H1 (cell line): ENCODE data around the gene NEB. TPM values are rescaled to one million over a fixed set of nuclear protein-coding genes. Genes with fewer than 3 reads are reported as not detected.

ENCODE experiments used
- CTCF ChIA-PET: fragments of 300-600 bp; sonication (Branson Sonifier 250); formaldehyde crosslinking; loops from one replicate; lab custom pipeline; 2021; ENCODE audit not compliant: partially characterized antibody; lab: Charles Lee
- POLR2A ChIA-PET: fragments of 300-600 bp; sonication (Branson Sonifier 250); formaldehyde crosslinking; loops from one replicate; lab custom pipeline; 2021; ENCODE audit warnings: inconsistent platforms; ENCODE audit not compliant: partially characterized antibody; lab: Charles Lee
- DNase-seq, 2 experiments: peaks; one replicate each; pipeline versions ENCODE4 v3.0.0 to v3.0.0-alpha.2; 2010 to 2022; ENCODE audit warnings: low spot score in 2 of 2, low read depth in 1 of 2, mixed read lengths in 1 of 2
- FAIRE-seq: peaks from 2 replicates; lab custom pipeline; 2011; peaks lifted over from hg19 to GRCh38; lab: Jason Lieb, UNC
- H2AFZ ChIP-seq: 2 replicates; pipeline ENCODE4 v1.8.1; 2012; ENCODE audit warnings: low read length, inconsistent platforms
- H2AK5ac ChIP-seq: 2 replicates; pipeline ENCODE4 v1.6.1; 2013; ENCODE audit warnings: low read depth, low read length
- H2BK120ac ChIP-seq: replicated peaks from 2 replicates; pipeline ENCODE3; 2013; ENCODE audit warnings: low read depth, low read length, inconsistent platforms
- H2BK12ac ChIP-seq: 2 replicates; pipeline ENCODE4 v1.6.1; 2013; ENCODE audit warnings: low read depth, low read length
- H2BK15ac ChIP-seq: 2 replicates; pipeline ENCODE4 v1.6.1; 2013; ENCODE audit warnings: low read length
- H2BK20ac ChIP-seq: 2 replicates; pipeline ENCODE4 v1.6.1; 2013; ENCODE audit warnings: low read length
- H2BK5ac ChIP-seq: 2 replicates; pipeline ENCODE4 v1.6.1; 2013; ENCODE audit warnings: low read depth, low read length
- H3K14ac ChIP-seq: 2 replicates; pipeline ENCODE4 v1.6.1; 2013; ENCODE audit warnings: inconsistent platforms; ENCODE audit not compliant: insufficient read length
- H3K18ac ChIP-seq: 2 replicates; pipeline ENCODE4 v1.6.1; 2013; ENCODE audit warnings: low read length; ENCODE audit errors: extremely low read depth
- H3K23ac ChIP-seq: 2 replicates; pipeline ENCODE4 v1.6.1; 2013; ENCODE audit warnings: inconsistent platforms; ENCODE audit not compliant: insufficient read length
- H3K23me2 ChIP-seq: 2 replicates; pipeline ENCODE4 v1.6.1; 2013; ENCODE audit warnings: low read depth, low read length
- H3K27ac ChIP-seq: 2 replicates; pipeline ENCODE4 v1.6.1; 2011; ENCODE audit warnings: low read depth, low read length, inconsistent platforms
- H3K27me3 ChIP-seq, 4 experiments: replicated peaks in 1 of 4; 1 replicate in 1 of 4; 2 replicates in 3 of 4; pipeline versions ENCODE4 v1.6.1 to v1.8.1; 2011 to 2013; ENCODE audit warnings: low read length in 3 of 4, mild to moderate bottlenecking in 3 of 4, inconsistent platforms in 2 of 4, mixed read lengths in 2 of 4, moderate library complexity in 1 of 4; ENCODE audit not compliant: control insufficient read depth in 3 of 4, insufficient read depth in 3 of 4; ENCODE audit errors: extremely low read depth in 1 of 4
- H3K36me3 ChIP-seq, 4 experiments: 2 replicates each; pipeline versions ENCODE4 v1.6.1 to v1.8.1; 2011 to 2013; ENCODE audit warnings: mild to moderate bottlenecking in 4 of 4, low read length in 3 of 4, moderate library complexity in 2 of 4, control low read depth in 1 of 4, inconsistent platforms in 1 of 4; ENCODE audit not compliant: insufficient read depth in 4 of 4, control insufficient read depth in 2 of 4
- H3K4ac ChIP-seq: replicated peaks from 2 replicates; pipeline ENCODE3; 2013; ENCODE audit warnings: low read length, low read depth, mixed read lengths, inconsistent platforms; ENCODE audit not compliant: insufficient read length
- H3K4me1 ChIP-seq, 4 experiments: replicated peaks in 1 of 4; 1 replicate in 1 of 4; 2 replicates in 3 of 4; pipeline versions ENCODE4 v1.6.1 to v1.8.1; 2011 to 2013; ENCODE audit warnings: low read length in 3 of 4, inconsistent platforms in 2 of 4, mixed read lengths in 1 of 4; ENCODE audit not compliant: insufficient read depth in 4 of 4, control insufficient read depth in 3 of 4
- H3K4me2 ChIP-seq, 2 experiments: 2 replicates each; pipeline versions ENCODE4 v1.6.1 to v1.8.1; 2011 to 2013; ENCODE audit warnings: low read depth in 2 of 2, low read length in 2 of 2, control low read depth in 1 of 2, inconsistent platforms in 1 of 2, mild to moderate bottlenecking in 1 of 2; ENCODE audit not compliant: insufficient read depth in 1 of 2
- H3K4me3 ChIP-seq, 4 experiments: fragments of 200-600, 300-600 bp in 1 of 4; sonication (generic), shearing (Covaris generic), sonication (Bioruptor Twin) in 1 of 4; 2 replicates each; pipeline versions ENCODE4 v1.5.1 to v1.8.1; 2011 to 2016; ENCODE audit warnings: low read length in 4 of 4, low read depth in 3 of 4, control low read depth in 2 of 4, inconsistent platforms in 2 of 4, mild to moderate bottlenecking in 2 of 4, mixed read lengths in 1 of 4, moderate library complexity in 1 of 4; ENCODE audit not compliant: insufficient read depth in 2 of 4; ENCODE audit errors: extremely low read depth in 1 of 4
- H3K56ac ChIP-seq: replicated peaks from 2 replicates; pipeline ENCODE3; 2013; ENCODE audit warnings: low read depth, mild to moderate bottlenecking, mixed read lengths, low read length, inconsistent platforms; ENCODE audit not compliant: insufficient read length
- H3K79me1 ChIP-seq: 2 replicates; pipeline ENCODE4 v1.6.1; 2013; ENCODE audit warnings: low read depth, low read length, control low read depth
- H3K79me2 ChIP-seq, 2 experiments: 2 replicates each; pipeline versions ENCODE4 v1.6.1 to v1.8.1; 2012 to 2013; ENCODE audit warnings: low read length in 2 of 2, mild to moderate bottlenecking in 2 of 2, inconsistent platforms in 1 of 2; ENCODE audit not compliant: insufficient read depth in 2 of 2, control insufficient read depth in 1 of 2
- H3K9ac ChIP-seq, 4 experiments: replicated peaks in 1 of 4; 1 replicate in 1 of 4; 2 replicates in 3 of 4; pipeline versions ENCODE4 v1.6.1 to v1.8.1; 2011 to 2013; ENCODE audit warnings: low read depth in 3 of 4, low read length in 3 of 4, control low read depth in 2 of 4, mild to moderate bottlenecking in 2 of 4, moderate library complexity in 2 of 4, inconsistent platforms in 1 of 4; ENCODE audit errors: extremely low read depth in 1 of 4
- H3K9me3 ChIP-seq, 2 experiments: 2 replicates each; pipeline versions ENCODE4 v1.6.1 to v1.8.1; 2012 to 2013; ENCODE audit warnings: mild to moderate bottlenecking in 2 of 2, moderate library complexity in 2 of 2, control low read depth in 1 of 2, inconsistent platforms in 1 of 2, low read depth in 1 of 2, low read length in 1 of 2, mixed read lengths in 1 of 2; ENCODE audit not compliant: insufficient read depth in 2 of 2
- H4K20me1 ChIP-seq, 2 experiments: replicated peaks in 1 of 2; 2 replicates each; pipeline versions ENCODE3 to v1.8.1; 2011 to 2013; ENCODE audit warnings: inconsistent platforms in 2 of 2, low read length in 2 of 2, mild to moderate bottlenecking in 1 of 2; ENCODE audit not compliant: insufficient read depth in 2 of 2, control insufficient read depth in 1 of 2
- H4K5ac ChIP-seq: 2 replicates; pipeline ENCODE4 v1.6.1; 2013; ENCODE audit warnings: low read length, low read depth, mixed read lengths, inconsistent platforms; ENCODE audit not compliant: insufficient read length
- H4K8ac ChIP-seq: 2 replicates; pipeline ENCODE4 v1.8.0; 2013; ENCODE audit warnings: mild to moderate bottlenecking, moderate library complexity, low read length, inconsistent platforms; ENCODE audit not compliant: insufficient read depth; ENCODE audit errors: extremely low read depth
- H4K91ac ChIP-seq: replicated peaks from 2 replicates; pipeline ENCODE3; 2013; ENCODE audit warnings: low read length, mixed read lengths, inconsistent platforms; ENCODE audit not compliant: insufficient read length
- BRCA1 ChIP-seq: IDR thresholded peaks from 2 replicates; pipeline ENCODE4 v1.6.1; 2012; ENCODE audit warnings: low read depth, low read length, improper control_type of control experiment
- CTBP2 ChIP-seq: IDR thresholded peaks from 2 replicates; pipeline ENCODE4 v1.7.0; 2011; ENCODE audit warnings: borderline replicate concordance, mild to moderate bottlenecking, moderate library complexity, mixed read lengths, low read length; ENCODE audit not compliant: insufficient read depth, insufficient read length
- RAD21 ChIP-seq, 2 experiments: IDR thresholded peaks in 1 of 2; conservative IDR thresholded peaks in 1 of 2; 2 replicates each; pipeline ENCODE4 v1.6.1; 2011; ENCODE audit warnings: low read depth in 2 of 2, low read length in 2 of 2, improper control_type of control experiment in 1 of 2, inconsistent platforms in 1 of 2, mild to moderate bottlenecking in 1 of 2, moderate library complexity in 1 of 2
- SP1 ChIP-seq: IDR thresholded peaks from 2 replicates; pipeline ENCODE4 v1.6.1; 2011; ENCODE audit warnings: low read depth, low read length
- SP4 ChIP-seq: IDR thresholded peaks from 2 replicates; pipeline ENCODE4 v1.6.1; 2012; ENCODE audit warnings: low read length, inconsistent platforms
- WGBS, 2 experiments: shearing (Covaris generic) in 1 of 2; methylation state at CpG; one replicate each; pipeline versions ENCODE4 v1.1.6 to v1.1.7; 2013 to 2015; ENCODE audit warnings: low lambda C conversion rate in 2 of 2, mixed read lengths in 2 of 2, inconsistent platforms in 1 of 2, low coverage in 1 of 2, missing lambda C conversion rate in 1 of 2; ENCODE audit not compliant: insufficient replicate concordance in 2 of 2, insufficient coverage in 1 of 2, insufficient read length in 1 of 2; ENCODE audit errors: extremely low coverage in 1 of 2, missing lambda C conversion rate in 1 of 2; 5-methylcytosine and 5-hydroxymethylcytosine counted together
- polyA plus RNA-seq, 7 experiments: library from polyadenylated mRNA; depleted of rRNA in 3 of 7; stranded (reverse) in 5 of 7; unstranded in 2 of 7; fragments of >200 nt in 5 of 7; fragments of 200-250 nt in 2 of 7; gene quantifications; 1 replicate in 5 of 7; 2 replicates in 1 of 7; 4 replicates in 1 of 7; pipeline versions ENCODE4 v1.2.1 to v1.2.3, GENCODE V29; 2011 to 2013; ENCODE audit warnings: missing spikeins in 2 of 7, mixed read lengths in 2 of 7
- total RNA-seq: library from RNA; stranded (reverse); fragmentation: NEBNext Ultra II Directional; extraction: Animal tissue kit (Norgen Biotek cat#: 25700); gene quantifications from 2 replicates; pipeline ENCODE4 v1.2.1, GENCODE V29; 2021
- TF ChIP-seq, protein P1 (sequence below), 3 experiments: IDR thresholded peaks; 1 replicate in 2 of 3; 2 replicates in 1 of 3; pipeline versions ENCODE4 v1.5.1 to v1.6.1; 2011; ENCODE audit warnings: low read length in 3 of 3, mild to moderate bottlenecking in 3 of 3, inconsistent platforms in 2 of 3, low read depth in 1 of 3, moderate library complexity in 1 of 3; ENCODE audit not compliant: insufficient read depth in 1 of 3; ENCODE audit errors: control extremely low read depth in 1 of 3

The NEB gene
- total and polyA plus RNA-seq, 2 of the 8 experiments (the other 6 are each of a cell fraction or from before 2014, with no cell fraction given): 1.4 to 2.5 TPM

DNA sequence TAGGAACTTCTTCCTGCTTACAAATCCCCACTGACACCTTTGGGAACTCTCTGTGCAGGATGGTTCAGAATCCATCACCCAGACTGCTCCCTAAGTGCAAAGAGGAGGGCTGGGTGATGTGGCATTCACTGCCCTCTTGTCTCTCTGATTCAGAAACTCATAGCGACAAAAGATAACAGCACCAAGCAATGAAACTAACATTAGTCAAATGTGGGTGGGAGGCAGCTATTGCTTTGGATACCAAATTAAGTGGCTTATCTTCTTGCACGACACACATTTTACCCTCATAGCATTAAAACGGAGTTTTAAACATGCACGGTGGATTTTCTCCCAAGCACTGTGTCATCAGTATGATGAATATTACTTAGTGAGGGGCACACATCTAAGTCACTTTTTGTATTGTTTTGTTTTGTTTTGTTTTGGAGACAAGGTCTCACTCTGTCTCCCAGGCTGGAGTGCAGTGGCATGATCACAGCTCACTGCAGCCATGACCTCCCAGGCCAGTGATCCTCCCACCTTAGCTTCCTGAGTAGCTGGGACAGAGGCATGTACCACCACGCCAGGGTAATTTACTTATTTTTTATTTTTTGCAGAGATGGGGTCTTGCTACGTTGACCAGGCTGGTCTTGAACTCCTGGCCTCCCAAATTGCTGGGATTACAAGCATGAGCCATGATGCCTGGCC is 40.9 kb upstream of the NEB start:
- no peak overlapping the region for H2BK12ac ChIP-seq
- no peaks in the 10 kb centered on the region for H3K79me1 ChIP-seq
- no peak overlapping the region for H2BK120ac ChIP-seq
- H3K4me1 ChIP-seq: no peaks in the 10 kb centered on the region
- H3K9ac ChIP-seq: no peak overlapping the region
- no peak overlapping the region for H3K18ac ChIP-seq
- no peak overlapping the region for H2BK5ac ChIP-seq
- no peak overlapping the region for H2BK20ac ChIP-seq
- no peak overlapping the region for H4K8ac ChIP-seq
- H3K4ac ChIP-seq: no peak overlapping the region
- no peak overlapping the region for H3K14ac ChIP-seq
- no peak overlapping the region for H2AFZ ChIP-seq
- DNase-seq (no peak), FAIRE-seq (no peak)
- 85% methylated on average over 6 of the region's 6 CpGs; no CpG with 5 or more reads in 1 of the 2 experiments for WGBS, 2 experiments
- no peaks in the 10 kb centered on the region for H4K20me1 ChIP-seq
- H3K27me3 ChIP-seq: no peaks in the 10 kb centered on the region
- no peaks in the 10 kb centered on the region for H3K23me2 ChIP-seq
- H2BK15ac ChIP-seq: no peak overlapping the region
- H3K27ac ChIP-seq: no peak overlapping the region
- no peak overlapping the region for H3K23ac ChIP-seq
- no peak overlapping the region for H4K91ac ChIP-seq
- H3K9me3 ChIP-seq: no peaks in the 10 kb centered on the region
- H2AK5ac ChIP-seq: no peak overlapping the region
- ChIA-PET POLR2A (interaction anchor here (0.6 kb wide), 1 partner anchor 16 kb away, joined by 3 read pairs; no protein-coding TSS in a partner anchor), CTCF (interaction anchor here (1.2 kb wide), 1 partner anchor 251 kb away, joined by 3 read pairs; no protein-coding TSS in a partner anchor)
- no peak overlapping the region for H3K4me3 ChIP-seq
- H3K79me2 ChIP-seq: no peaks in the 10 kb centered on the region
- no peak overlapping the region for H3K56ac ChIP-seq
- no peak overlapping the region for H4K5ac ChIP-seq
- no peak overlapping the region for H3K4me2 ChIP-seq
- peaks cover 0 to 4% (median 1%) of the 10 kb centered on the region in 4 experiments; a peak in 2 of 8 replicates for H3K36me3 ChIP-seq
- TF ChIP-seq SP4 (no peak), CTBP2 (no peak), BRCA1 (no peak), RAD21 (IDR thresholded peaks at IDR 0.05 in 1 of 2, conservative IDR thresholded peaks at IDR 0.05 in 1 of 2; ENCODE audit: low read depth in 2 of 2, low read length in 2 of 2) (no peak), SP1 (no peak)
- TF ChIP-seq, protein P1, sequence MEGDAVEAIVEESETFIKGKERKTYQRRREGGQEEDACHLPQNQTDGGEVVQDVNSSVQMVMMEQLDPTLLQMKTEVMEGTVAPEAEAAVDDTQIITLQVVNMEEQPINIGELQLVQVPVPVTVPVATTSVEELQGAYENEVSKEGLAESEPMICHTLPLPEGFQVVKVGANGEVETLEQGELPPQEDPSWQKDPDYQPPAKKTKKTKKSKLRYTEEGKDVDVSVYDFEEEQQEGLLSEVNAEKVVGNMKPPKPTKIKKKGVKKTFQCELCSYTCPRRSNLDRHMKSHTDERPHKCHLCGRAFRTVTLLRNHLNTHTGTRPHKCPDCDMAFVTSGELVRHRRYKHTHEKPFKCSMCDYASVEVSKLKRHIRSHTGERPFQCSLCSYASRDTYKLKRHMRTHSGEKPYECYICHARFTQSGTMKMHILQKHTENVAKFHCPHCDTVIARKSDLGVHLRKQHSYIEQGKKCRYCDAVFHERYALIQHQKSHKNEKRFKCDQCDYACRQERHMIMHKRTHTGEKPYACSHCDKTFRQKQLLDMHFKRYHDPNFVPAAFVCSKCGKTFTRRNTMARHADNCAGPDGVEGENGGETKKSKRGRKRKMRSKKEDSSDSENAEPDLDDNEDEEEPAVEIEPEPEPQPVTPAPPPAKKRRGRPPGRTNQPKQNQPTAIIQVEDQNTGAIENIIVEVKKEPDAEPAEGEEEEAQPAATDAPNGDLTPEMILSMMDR (IDR thresholded peaks at IDR 0.05; ENCODE audit: control extremely low read depth in 1 of 3, insufficient read depth in 1 of 3, low read depth in 1 of 3, low read length in 3 of 3): no peak
